ENCODE data around the gene CCND2. TPM values are rescaled to one million over a fixed set of nuclear protein-coding genes. Genes with fewer than 3 reads are reported as not detected.

Gene CCND2
- polyA plus RNA-seq, 3 donors, result 3.6 to 6.8 (median 3.9) TPM

DNA sequence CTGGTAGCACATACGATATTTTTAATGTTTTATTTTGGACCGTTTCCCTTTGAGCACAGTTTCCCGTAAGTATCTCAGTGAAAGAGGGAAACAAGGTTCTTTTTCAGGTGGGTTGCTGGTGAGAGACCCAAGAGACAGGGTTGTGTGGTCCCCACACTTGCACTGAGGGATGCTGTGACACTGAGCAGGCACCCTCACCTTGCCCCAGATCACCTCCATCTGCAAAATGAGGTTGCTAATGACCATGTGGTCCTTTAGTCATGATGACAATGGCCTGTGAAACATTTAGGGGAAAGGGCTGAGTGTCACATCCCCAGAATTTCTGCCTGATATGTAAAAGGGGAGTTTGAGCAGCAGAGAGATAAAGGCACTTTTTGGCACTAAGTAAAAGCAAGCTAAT lies 4.3 kb downstream of the CCND2 start:
- H3K4me2 ChIP-seq (replicated peaks; ENCODE audit: extremely low read depth, low read length, poor library complexity, severe bottlenecking), result no peak overlapping the region
- H3K27ac Mint-ChIP-seq, result peak overlapping the region in 3 of 7 donors; percentile 11 to 28 (median 19)
- peaks cover 0 to 2% (median 0%) of the 10 kb centered on the region in 7 donors for H3K9me3 Mint-ChIP-seq
- H3K4me1 ChIP-seq (ENCODE audit: control insufficient read depth in 1 of 2, insufficient read depth in 2 of 2, low read length in 2 of 2), result peaks cover 43 to 66% of the 10 kb centered on the region in 2 donors
- H3K9ac ChIP-seq (ENCODE audit: insufficient read depth, low read length, poor library complexity, severe bottlenecking), result no peak overlapping the region
- H3K27ac ChIP-seq (ENCODE audit: low read depth in 1 of 2, low read length in 2 of 2), result no peak overlapping the region
- peaks cover 4 to 21% of the 10 kb centered on the region in 2 donors for H3K27me3 ChIP-seq (ENCODE audit: control insufficient read depth in 2 of 2, insufficient read depth in 2 of 2, low read length in 2 of 2)
- peaks cover 18 to 30% of the 10 kb centered on the region in 2 donors for H3K36me3 ChIP-seq (replicated peaks in 1 of 2; ENCODE audit: control insufficient read depth in 1 of 2, insufficient read depth in 2 of 2, low read length in 2 of 2)
- TF ChIP-seq, protein P1, sequence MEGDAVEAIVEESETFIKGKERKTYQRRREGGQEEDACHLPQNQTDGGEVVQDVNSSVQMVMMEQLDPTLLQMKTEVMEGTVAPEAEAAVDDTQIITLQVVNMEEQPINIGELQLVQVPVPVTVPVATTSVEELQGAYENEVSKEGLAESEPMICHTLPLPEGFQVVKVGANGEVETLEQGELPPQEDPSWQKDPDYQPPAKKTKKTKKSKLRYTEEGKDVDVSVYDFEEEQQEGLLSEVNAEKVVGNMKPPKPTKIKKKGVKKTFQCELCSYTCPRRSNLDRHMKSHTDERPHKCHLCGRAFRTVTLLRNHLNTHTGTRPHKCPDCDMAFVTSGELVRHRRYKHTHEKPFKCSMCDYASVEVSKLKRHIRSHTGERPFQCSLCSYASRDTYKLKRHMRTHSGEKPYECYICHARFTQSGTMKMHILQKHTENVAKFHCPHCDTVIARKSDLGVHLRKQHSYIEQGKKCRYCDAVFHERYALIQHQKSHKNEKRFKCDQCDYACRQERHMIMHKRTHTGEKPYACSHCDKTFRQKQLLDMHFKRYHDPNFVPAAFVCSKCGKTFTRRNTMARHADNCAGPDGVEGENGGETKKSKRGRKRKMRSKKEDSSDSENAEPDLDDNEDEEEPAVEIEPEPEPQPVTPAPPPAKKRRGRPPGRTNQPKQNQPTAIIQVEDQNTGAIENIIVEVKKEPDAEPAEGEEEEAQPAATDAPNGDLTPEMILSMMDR (IDR thresholded peaks at IDR 0.05), result no peak
- H4K20me1 ChIP-seq (ENCODE audit: insufficient read depth, low read length), result peaks cover 5% of the 10 kb centered on the region
- H3K4me3 ChIP-seq (replicated peaks in 1 of 3; ENCODE audit: low read depth in 2 of 3, low read length in 3 of 3), result no peak overlapping the region
- H3K4me1 Mint-ChIP-seq, result peaks cover 53% of the 10 kb centered on the region
- no peak overlapping the region for H3K4me3 Mint-ChIP-seq
- peaks cover 40 to 50% of the 10 kb centered on the region in 2 donors for H3K36me3 Mint-ChIP-seq
- H3K27me3 Mint-ChIP-seq (ENCODE audit: low read depth in 3 of 3), result peaks cover 8 to 35% (median 26%) of the 10 kb centered on the region in 3 donors
- H3K9me3 ChIP-seq (replicated peaks in 1 of 2; ENCODE audit: control insufficient read depth in 1 of 2, insufficient read depth in 1 of 2, low read length in 2 of 2), result no peaks in the 10 kb centered on the region
- DNase-seq, result no peak
- no CpG with 5 or more reads among the region's 3 CpGs for whole genome bisulfite sequencing (ENCODE audit: insufficient coverage)
- no peak overlapping the region for H2AFZ ChIP-seq (ENCODE audit: insufficient read depth, low read depth, low read length, poor library complexity, severe bottlenecking)
- intact Hi-C loops (cut with micrococcal nuclease), result loop anchor here (2.0 to 5.0 kb wide), 5 partner anchors 171 to 393 kb away; no protein-coding TSS in a partner anchor
- H3K79me2 ChIP-seq (ENCODE audit: insufficient read depth, low read length), result peaks cover 26% of the 10 kb centered on the region

DNA sequence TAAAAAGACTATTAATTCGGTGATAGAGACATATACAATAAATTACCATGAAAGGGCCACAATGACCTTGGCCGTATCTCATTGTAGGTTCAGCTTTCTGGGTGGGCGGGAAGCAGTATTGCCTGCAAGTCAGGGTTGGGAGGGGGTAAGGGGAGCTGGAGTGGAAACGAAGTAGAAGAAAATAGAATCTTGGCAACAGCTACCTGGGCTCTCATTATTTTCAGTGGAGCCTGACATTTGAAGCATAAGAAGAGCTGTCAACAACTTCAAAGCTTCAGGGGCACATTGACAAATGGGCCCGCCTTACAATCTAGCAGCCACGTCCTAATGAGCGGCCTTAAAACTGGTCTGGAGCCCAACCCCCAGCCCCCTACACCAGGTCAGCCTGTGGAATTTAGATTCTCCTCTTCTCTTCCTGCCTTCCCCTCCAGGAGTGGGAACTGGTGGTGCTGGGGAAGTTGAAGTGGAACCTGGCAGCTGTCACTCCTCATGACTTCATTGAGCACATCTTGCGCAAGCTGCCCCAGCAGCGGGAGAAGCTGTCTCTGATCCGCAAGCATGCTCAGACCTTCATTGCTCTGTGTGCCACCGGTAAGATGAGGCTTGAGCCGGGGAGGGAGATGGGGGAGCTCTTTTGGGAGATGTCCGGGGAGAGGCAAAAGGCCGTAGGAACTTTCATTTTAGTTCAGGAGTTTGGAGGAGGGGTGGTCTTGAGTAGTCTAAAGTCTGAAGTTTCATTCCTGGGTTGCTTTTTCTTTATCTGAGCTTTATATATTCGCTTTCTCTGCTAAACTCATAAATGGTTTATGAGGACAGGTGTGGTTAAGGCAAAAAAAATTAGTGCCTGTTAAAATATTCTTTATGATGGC lies 5.0 kb downstream of the CCND2 start:
- H3K9me3 Mint-ChIP-seq, result peaks cover 0 to 2% (median 0%) of the 10 kb centered on the region in 7 donors
- H3K4me2 ChIP-seq (replicated peaks; ENCODE audit: extremely low read depth, low read length, poor library complexity, severe bottlenecking), result peak overlapping the region; percentile 52
- peak overlapping the region; percentile 37 to 90 (median 66) for H3K27ac Mint-ChIP-seq
- peaks cover 25 to 37% of the 10 kb centered on the region in 2 donors for H3K36me3 ChIP-seq (replicated peaks in 1 of 2; ENCODE audit: control insufficient read depth in 1 of 2, insufficient read depth in 2 of 2, low read length in 2 of 2)
- peaks cover 45 to 55% of the 10 kb centered on the region in 2 donors for H3K36me3 Mint-ChIP-seq
- H3K4me1 ChIP-seq (ENCODE audit: control insufficient read depth in 1 of 2, insufficient read depth in 2 of 2, low read length in 2 of 2), result peaks cover 36 to 59% of the 10 kb centered on the region in 2 donors
- no peaks in the 10 kb centered on the region for H3K9me3 ChIP-seq (replicated peaks in 1 of 2; ENCODE audit: control insufficient read depth in 1 of 2, insufficient read depth in 1 of 2, low read length in 2 of 2)
- H3K4me3 Mint-ChIP-seq, result peak overlapping the region; percentile 68 to 79
- peak overlapping the region; percentile 58 for H2AFZ ChIP-seq (ENCODE audit: insufficient read depth, low read depth, low read length, poor library complexity, severe bottlenecking)
- no peak overlapping the region for H3K27ac ChIP-seq (ENCODE audit: low read depth in 1 of 2, low read length in 2 of 2)
- H3K9ac ChIP-seq (ENCODE audit: insufficient read depth, low read length, poor library complexity, severe bottlenecking), result no peak overlapping the region
- H3K4me1 Mint-ChIP-seq, result peaks cover 46% of the 10 kb centered on the region
- H3K4me3 ChIP-seq (replicated peaks in 1 of 3; ENCODE audit: low read depth in 2 of 3, low read length in 3 of 3), result peak overlapping the region in 1 of 3 experiments; percentile 40
- H4K20me1 ChIP-seq (ENCODE audit: insufficient read depth, low read length), result peaks cover 5% of the 10 kb centered on the region
- H3K27me3 Mint-ChIP-seq (ENCODE audit: low read depth in 3 of 3), result peaks cover 8 to 28% (median 19%) of the 10 kb centered on the region in 3 donors
- H3K27me3 ChIP-seq (ENCODE audit: control insufficient read depth in 2 of 2, insufficient read depth in 2 of 2, low read length in 2 of 2), result peaks cover 4 to 17% of the 10 kb centered on the region in 2 donors
- 29% methylated on average over 8 of the region's 15 CpGs for WGBS (ENCODE audit: insufficient coverage)
- TF ChIP-seq, protein P1 (IDR thresholded peaks at IDR 0.05), result no peak
- DNase-seq, result peak; percentile 77 to 90 (median 84)
- intact Hi-C loops (cut with micrococcal nuclease), result loop anchor here (2.0 to 5.0 kb wide), 5 partner anchors 171 to 394 kb away; no protein-coding TSS in a partner anchor
- H3K79me2 ChIP-seq (ENCODE audit: insufficient read depth, low read length), result peaks cover 26% of the 10 kb centered on the region
